Measurements from ENCODE around the gene LRRC15. TPM values are rescaled to one million over a fixed set of nuclear protein-coding genes. Genes with fewer than 3 reads are reported as not detected.

LRRC15 gene
- total RNA-seq, 3 donors from 2014 or later: 0.22 to 1.8 (median 0.29) TPM

GRCh38 chr3:194355379-194355778 lies 14.2 kb downstream of the LRRC15 start:
- H3K4me1 ChIP-seq (ENCODE audit: low read depth): no peaks in the 10 kb centered on the region
- intact Hi-C loops (cut with DNase I, micrococcal nuclease): no loop called here
- H3K4me3 ChIP-seq: no peak overlapping the region
- no peak for TF ChIP-seq CTCF (IDR thresholded peaks at IDR 0.05)
- DNase-seq (no peak), ATAC-seq (no peak)
- no peaks in the 10 kb centered on the region for H3K36me3 ChIP-seq (ENCODE audit: low read depth)
- no peaks in the 10 kb centered on the region for H3K9me3 ChIP-seq

- Histone ChIP-seq H3K9me3 (no peaks in the 10 kb centered on the region), H3K4me3 (no peak overlapping the region), H3K36me3 (ENCODE audit: low read depth) (no peaks in the 10 kb centered on the region), H3K4me1 (ENCODE audit: low read depth) (no peaks in the 10 kb centered on the region)
- no peak for TF ChIP-seq CTCF (IDR thresholded peaks at IDR 0.05)
- intact Hi-C loops (cut with DNase I, micrococcal nuclease): no loop called here
- ATAC-seq (peak; percentile 34), DNase-seq (no peak)
These were observed 15.2 kb downstream of the LRRC15 start for GRCh38 chr3:194354315-194354714.

- intact Hi-C loops (cut with DNase I, micrococcal nuclease): no loop called here
- DNase-seq (no peak), ATAC-seq (no peak)
- no peak overlapping the region for H3K4me3 ChIP-seq
- no peaks in the 10 kb centered on the region for H3K9me3 ChIP-seq
- no peak for TF ChIP-seq CTCF (IDR thresholded peaks at IDR 0.05)
- H3K36me3 ChIP-seq (ENCODE audit: low read depth): no peaks in the 10 kb centered on the region
- H3K4me1 ChIP-seq (ENCODE audit: low read depth): no peaks in the 10 kb centered on the region
These were observed 16.8 kb downstream of the LRRC15 start for GRCh38 chr3:194352667-194353246.

GRCh38 chr3:194351952-194352536 lies 17.5 kb downstream of the LRRC15 start:
- no peak overlapping the region for H3K4me3 ChIP-seq
- DNase-seq: no peak
- no peak for TF ChIP-seq CTCF (IDR thresholded peaks at IDR 0.05)
- H3K36me3 ChIP-seq (ENCODE audit: low read depth): no peaks in the 10 kb centered on the region
- no peaks in the 10 kb centered on the region for H3K4me1 ChIP-seq (ENCODE audit: low read depth)
- no peaks in the 10 kb centered on the region for H3K9me3 ChIP-seq
- ATAC-seq: no peak
- intact Hi-C loops (cut with DNase I, micrococcal nuclease): no loop called here

- no peaks in the 10 kb centered on the region for H3K36me3 ChIP-seq (ENCODE audit: low read depth)
- H3K4me3 ChIP-seq: no peak within 1 kb of the TSS
- no peak for ATAC-seq
- no peak for DNase-seq
- TF ChIP-seq CTCF (IDR thresholded peaks at IDR 0.05): no peak
- no peaks in the 10 kb centered on the region for H3K4me1 ChIP-seq (ENCODE audit: low read depth)
- intact Hi-C loops (cut with DNase I, micrococcal nuclease): no loop called here
- no peaks in the 10 kb centered on the region for H3K9me3 ChIP-seq
These were observed 18.4 kb downstream of the LRRC15 start, which contains the start of gene CPN2 for GRCh38 chr3:194351080-194351672. TSS of gene CPN2 (minus strand) at chr3:194351328. CDS start at chr3:194342702, 8,626 bp downstream.
